K562 (cell line): Measurements from ENCODE around the gene VSIG10. TPM values are rescaled to one million over a fixed set of nuclear protein-coding genes. Genes with fewer than 3 reads are reported as not detected.

ENCODE experiments used
- ATAC-seq: fragments of 200-7000 bp; cut with Tn5 transposase; 3 replicates; pipeline ENCODE4 v1.9.1; 2020; ENCODE audit warnings: moderate library complexity
- BruUV-seq: library from RNA; stranded (reverse); fragments of 400-500 nt; replicated peaks from 2 replicates; lab custom pipeline; 2021; lab: Mats Ljungman, UMichigan
- CTCF ChIA-PET: fragments of 300-600 bp; formaldehyde crosslinking; extraction: SDS; loops from one replicate; lab custom pipeline; 2021; ENCODE audit warnings: low intra/inter-chr PET ratio; lab: Yijun Ruan, JAX
- POLR2A ChIA-PET: fragments of 300-600, 350-650 bp; sonication (Branson Sonifier 250); formaldehyde crosslinking; extraction: SDS; loops from one replicate; lab custom pipeline; 2021; ENCODE audit warnings: antibody characterized with exemption, inconsistent platforms; lab: Yijun Ruan, JAX
- DNase-seq, 4 experiments: peaks; one replicate each; pipeline versions ENCODE4 v3.0.0 to v3.0.0-alpha.2; 2011 to 2018; ENCODE audit warnings: low spot score in 3 of 4, mixed read lengths in 3 of 4; ENCODE audit errors: extremely low read depth in 1 of 4
- FAIRE-seq: peaks from 2 replicates; lab custom pipeline; 2011; peaks lifted over from hg19 to GRCh38; lab: Jason Lieb, UNC
- H2AFZ ChIP-seq: 2 replicates; pipeline ENCODE4 v1.6.0; 2011; ENCODE audit warnings: low read depth, low read length, control low read depth, inconsistent platforms
- H3K27ac ChIP-seq: fragments of 200-600 bp; 3 replicates; pipeline ENCODE4 v1.8.0; 2011; ENCODE audit warnings: low read depth, mild to moderate bottlenecking, control low read depth, inconsistent platforms, low read length, moderate library complexity, mixed read lengths; ENCODE audit errors: extremely low read depth
- H3K27me3 ChIP-seq, 2 experiments: fragments of 300-600 bp in 1 of 2; 2 replicates in 1 of 2; 3 replicates in 1 of 2; pipeline versions ENCODE4 v1.6.0 to v1.8.0; 2011; ENCODE audit warnings: inconsistent platforms in 2 of 2, low read length in 2 of 2, mild to moderate bottlenecking in 1 of 2, mixed read lengths in 1 of 2, moderate library complexity in 1 of 2; ENCODE audit not compliant: control insufficient read depth in 2 of 2, insufficient read depth in 2 of 2
- H3K36me3 ChIP-seq: fragments of 300-600 bp; 3 replicates; pipeline ENCODE4 v1.8.0; 2011; ENCODE audit warnings: mild to moderate bottlenecking, low read length, inconsistent platforms; ENCODE audit not compliant: control insufficient read depth, insufficient read depth
- H3K4me1 ChIP-seq, 2 experiments: fragments of 200-600 bp in 1 of 2; replicated peaks in 1 of 2; 2 replicates in 1 of 2; 3 replicates in 1 of 2; pipeline versions ENCODE4 v1.5.1 to v1.8.0; 2011; ENCODE audit warnings: inconsistent platforms in 2 of 2, low read length in 2 of 2, mild to moderate bottlenecking in 1 of 2, mixed read lengths in 1 of 2, moderate library complexity in 1 of 2; ENCODE audit not compliant: control insufficient read depth in 2 of 2, insufficient read depth in 2 of 2
- H3K4me2 ChIP-seq: 2 replicates; pipeline ENCODE4 v1.6.1; 2011; ENCODE audit warnings: low read length, control low read depth, inconsistent platforms, mixed read lengths; ENCODE audit not compliant: insufficient read depth
- H3K4me3 ChIP-seq: fragments of 200-600 bp; sonication (generic), shearing (Covaris generic); 2 replicates; pipeline ENCODE4 v1.5.1; 2016; ENCODE audit warnings: control low read depth, inconsistent platforms
- H3K79me2 ChIP-seq: fragments of 200-600 bp; 3 replicates; pipeline ENCODE4 v1.8.0; 2011; ENCODE audit warnings: low read length, inconsistent platforms; ENCODE audit not compliant: control insufficient read depth, insufficient read depth
- H3K9ac ChIP-seq, 2 experiments: 2 replicates each; pipeline versions ENCODE4 v1.6.0 to v1.6.1; 2011; ENCODE audit warnings: low read depth in 2 of 2, low read length in 2 of 2, control low read depth in 1 of 2, inconsistent platforms in 1 of 2, mild to moderate bottlenecking in 1 of 2, mixed read lengths in 1 of 2; ENCODE audit not compliant: insufficient read depth in 1 of 2
- H3K9me1 ChIP-seq: one replicate; pipeline ENCODE4 v1.6.0; 2011; ENCODE audit warnings: inconsistent platforms, mild to moderate bottlenecking, low read length, moderate library complexity; ENCODE audit not compliant: control insufficient read depth, insufficient read depth
- H3K9me3 ChIP-seq: replicated peaks from 2 replicates; pipeline ENCODE4 v1.5.1; 2011; ENCODE audit warnings: low read depth, low read length, inconsistent platforms; ENCODE audit not compliant: control insufficient read depth, insufficient read depth
- H4K20me1 ChIP-seq: replicated peaks from 2 replicates; pipeline ENCODE4 v1.6.1; 2011; ENCODE audit warnings: low read length, inconsistent platforms, mixed read lengths; ENCODE audit not compliant: control insufficient read depth, insufficient read depth
- POLR2A ChIP-seq: fragments of 450-650 bp; conservative IDR thresholded peaks from 2 replicates; pipeline ENCODE4 v1.6.1; 2016
- WGBS: fragments of 100-300 bp; shearing (Covaris generic); methylation state at CpG from one replicate; pipeline ENCODE4 v1.1.6; 2016; ENCODE audit warnings: low coverage, mixed read lengths; ENCODE audit not compliant: insufficient coverage; ENCODE audit errors: missing lambda C conversion rate; 5-methylcytosine and 5-hydroxymethylcytosine counted together
- in situ Hi-C: fragments of 300-500 bp; cut with MboI; formaldehyde crosslinking; loops from 4 replicates; pipeline ENCODE4 v1.15.0; 2018; ENCODE audit warnings: inconsistent platforms, mixed read lengths
- intact Hi-C: fragments of 100-400 bp; cut with micrococcal nuclease; formaldehyde crosslinking; loops from 2 replicates; pipeline ENCODE4 v1.14.2; 2022
- polyA plus RNA-seq, 8 experiments: library from polyadenylated mRNA; depleted of rRNA in 4 of 8; stranded (reverse) in 5 of 8; unstranded in 3 of 8; fragments of >200 nt; fragmentation: Nextera tagmentation in 2 of 8; fragmentation: Illumina TruSeq in 1 of 8; extraction: Ambion mirVana in 2 of 8; extraction: Trizol in 1 of 8; gene quantifications; 2 replicates each; pipeline versions ENCODE4 v1.2.1 to v1.2.3, GENCODE V29; 2011 to 2014; ENCODE audit warnings: inconsistent platforms in 1 of 8, missing spikeins in 1 of 8
- total RNA-seq, 7 experiments: library from RNA; depleted of rRNA in 6 of 7; stranded (reverse); fragments of >200 nt in 6 of 7; fragmentation: Illumina TruSeq in 2 of 7; extraction: Trizol in 2 of 7; gene quantifications; 2 replicates each; pipeline versions ENCODE4 v1.2.1 to v1.2.3, GENCODE V29; 2011 to 2021; ENCODE audit warnings: low replicate concordance in 1 of 7
- TF ChIP-seq, protein P1 (sequence below): fragments of 450-650 bp; formaldehyde crosslinking; IDR thresholded peaks from 2 replicates; pipeline ENCODE4 v1.4.0; 2022; ENCODE audit warnings: missing genetic modification characterization

Gene VSIG10
- total and polyA plus RNA-seq, 9 of the 15 experiments (the other 6 are each of a cell fraction or from before 2014, with no cell fraction given), result 4.1 to 8.8 (median 4.7) TPM

GRCh38 chr12:118055865-118056773 is 47.7 kb downstream of the VSIG10 start:
- intact Hi-C loops, result no loop called here
- no peaks in the 10 kb centered on the region for H3K9me1 ChIP-seq
- H4K20me1 ChIP-seq, result peaks cover 5% of the 10 kb centered on the region; the same call in 1 of the 2 replicates
- H3K36me3 ChIP-seq, result peaks cover 14% of the 10 kb centered on the region; the same call in 2 of the 3 replicates
- 73% methylated on average over 12 of the region's 13 CpGs for WGBS
- ATAC-seq, result no peak; the same call in 2 of the 3 replicates
- no peak for DNase-seq
- no peak overlapping the region for H3K4me2 ChIP-seq
- POLR2A ChIA-PET, result interaction anchor here (0.5 to 1.9 kb wide), 4 partner anchors 8 to 136 kb away, joined by 3 to 5 read pairs (median 3); no protein-coding TSS in a partner anchor
- 0 out of 2 replicates have a peak, but pooled peaks have one; percentile 26 for TF ChIP-seq POLR2A
- TF ChIP-seq, protein P1, sequence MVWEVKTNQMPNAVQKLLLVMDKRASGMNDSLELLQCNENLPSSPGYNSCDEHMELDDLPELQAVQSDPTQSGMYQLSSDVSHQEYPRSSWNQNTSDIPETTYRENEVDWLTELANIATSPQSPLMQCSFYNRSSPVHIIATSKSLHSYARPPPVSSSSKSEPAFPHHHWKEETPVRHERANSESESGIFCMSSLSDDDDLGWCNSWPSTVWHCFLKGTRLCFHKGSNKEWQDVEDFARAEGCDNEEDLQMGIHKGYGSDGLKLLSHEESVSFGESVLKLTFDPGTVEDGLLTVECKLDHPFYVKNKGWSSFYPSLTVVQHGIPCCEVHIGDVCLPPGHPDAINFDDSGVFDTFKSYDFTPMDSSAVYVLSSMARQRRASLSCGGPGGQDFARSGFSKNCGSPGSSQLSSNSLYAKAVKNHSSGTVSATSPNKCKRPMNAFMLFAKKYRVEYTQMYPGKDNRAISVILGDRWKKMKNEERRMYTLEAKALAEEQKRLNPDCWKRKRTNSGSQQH, result no peak
- H3K4me3 ChIP-seq, result no peak overlapping the region
- H3K4me1 ChIP-seq, result peaks cover 6 to 9% of the 10 kb centered on the region in 2 experiments; a peak in 3 of 5 replicates
- no peaks in the 10 kb centered on the region for H3K27me3 ChIP-seq
- no peak for FAIRE-seq
- in situ Hi-C loops, result no loop called here
- CTCF ChIA-PET, result no interaction called here
- peaks cover 25% of the 10 kb centered on the region for H3K79me2 ChIP-seq
- no peak overlapping the region for H2AFZ ChIP-seq
- peak overlapping the region in 1 of 2 experiments; percentile 29; a peak in 1 of 4 replicates for H3K9ac ChIP-seq
- BruUV-seq, result no TSS peak
- no peak overlapping the region for H3K27ac ChIP-seq
- H3K9me3 ChIP-seq, result no peaks in the 10 kb centered on the region
